ENCODE data around the gene NRBF2.

The NRBF2 gene

GRCh38 chr10:63161592-63161991 lies 28.5 kb downstream of the NRBF2 start:
- no peak for TF ChIP-seq ZNF274 (IDR thresholded peaks at IDR 0.05; ENCODE audit: low read depth, low read length)
- no peak overlapping the region for H3K4me3 ChIP-seq (ENCODE audit: low read length)

GRCh38 chr10:63164166-63164623 lies 31.1 kb downstream of the NRBF2 start:
- TF ChIP-seq ZNF274 (IDR thresholded peaks at IDR 0.05; ENCODE audit: low read depth, low read length): no peak
- H3K4me3 ChIP-seq (ENCODE audit: low read length): no peak overlapping the region

DNA sequence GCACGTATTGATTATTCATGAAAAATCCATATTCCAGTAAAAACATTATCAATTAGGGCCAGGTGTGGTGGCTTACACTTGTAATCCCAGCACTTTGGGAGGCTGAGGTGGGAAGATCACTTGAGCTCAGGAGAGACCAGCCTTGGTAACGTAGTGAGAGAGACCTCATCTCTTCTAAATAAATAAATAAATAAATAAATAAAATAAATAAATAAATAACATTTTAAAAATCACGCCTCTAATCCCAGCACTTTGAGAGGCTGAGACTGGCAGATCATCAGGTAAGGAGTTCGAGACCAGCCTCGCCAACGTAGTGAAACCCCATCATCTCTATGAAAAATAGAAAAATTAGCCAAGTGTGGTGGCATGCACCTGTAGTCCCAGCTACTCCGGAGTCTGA lies 32.1 kb downstream of the NRBF2 start:
- H3K4me3 ChIP-seq (ENCODE audit: low read length): no peak overlapping the region
- no peak for TF ChIP-seq ZNF274 (IDR thresholded peaks at IDR 0.05; ENCODE audit: low read depth, low read length)

DNA sequence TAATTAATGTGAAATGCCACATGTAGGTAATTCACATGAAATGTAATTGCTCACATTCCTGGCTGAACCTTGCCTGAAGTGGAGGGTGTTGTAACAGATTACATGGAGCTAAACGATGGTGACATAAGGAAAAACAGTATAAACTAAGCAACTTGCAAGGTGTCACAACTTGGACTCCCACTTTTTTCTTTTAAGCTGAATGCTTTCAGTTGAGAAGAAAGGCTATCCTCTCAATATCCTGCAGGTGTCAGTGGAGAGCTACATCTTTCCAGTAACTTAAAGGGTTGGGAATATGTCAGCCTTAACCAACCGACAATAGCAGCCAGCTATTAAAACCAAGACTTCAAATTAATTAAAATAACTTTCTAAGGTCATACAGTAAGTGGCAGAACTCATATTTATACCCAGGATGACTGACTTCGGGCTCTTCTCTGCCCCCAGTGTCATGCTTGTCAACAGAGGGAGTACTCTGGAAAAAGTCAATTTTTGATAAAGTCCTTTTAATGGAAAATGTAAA lies 33.7 kb downstream of the NRBF2 start:
- H3K4me3 ChIP-seq (ENCODE audit: low read length): no peak overlapping the region
- no peak for TF ChIP-seq ZNF274 (IDR thresholded peaks at IDR 0.05; ENCODE audit: low read depth, low read length)

DNA sequence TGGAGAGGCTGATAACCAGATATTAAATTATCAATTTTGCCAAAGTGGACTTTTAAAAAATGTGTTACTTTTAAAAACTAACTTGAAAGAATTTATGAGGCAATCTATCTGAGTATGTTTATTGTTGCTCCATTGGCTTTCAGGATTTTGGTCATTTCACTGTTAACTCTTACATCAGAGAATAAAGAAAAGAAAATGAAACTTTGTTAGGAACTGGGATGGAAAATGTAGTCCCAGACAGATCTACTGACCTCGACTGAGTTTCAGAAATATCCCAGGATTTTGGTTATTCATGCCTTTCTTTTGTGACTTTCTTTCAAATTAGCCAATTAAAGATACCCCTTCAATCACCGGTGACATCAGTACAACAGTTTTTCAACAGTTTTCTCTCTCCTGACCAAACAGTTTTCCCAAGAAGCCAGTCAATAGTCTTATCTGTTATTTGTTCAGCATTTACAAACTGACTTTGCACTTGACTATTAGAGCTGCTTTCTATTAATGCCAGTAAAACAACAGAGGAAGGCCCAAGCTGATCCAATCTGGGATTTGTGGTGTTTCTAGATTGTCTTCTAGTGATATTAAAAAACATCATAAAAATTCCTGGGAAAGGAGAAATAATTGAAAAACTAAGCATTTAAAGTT lies 35.8 kb downstream of the NRBF2 start:
- TF ChIP-seq ZNF274 (IDR thresholded peaks at IDR 0.05; ENCODE audit: low read depth, low read length): no peak
- no peak overlapping the region for H3K4me3 ChIP-seq (ENCODE audit: low read length)

DNA sequence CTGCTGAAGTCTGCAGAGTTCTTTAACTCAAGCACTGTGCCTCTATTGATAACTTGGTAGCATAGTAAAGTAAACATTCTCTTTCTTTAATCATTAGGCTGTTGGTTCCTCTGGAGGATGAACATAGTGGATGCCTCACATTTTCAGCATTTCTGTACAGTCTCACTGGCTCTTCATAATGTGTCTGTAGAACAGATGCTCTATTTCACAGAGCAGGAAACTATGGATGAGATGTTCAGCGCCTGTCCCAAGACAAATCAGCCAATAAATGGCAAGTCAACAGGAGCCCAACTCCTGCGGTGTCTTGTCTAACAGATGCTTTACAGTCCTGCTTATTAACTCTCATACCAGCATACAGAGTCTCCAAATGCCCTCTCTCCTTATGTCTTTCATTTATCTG lies 36.5 kb downstream of the NRBF2 start:
- no peak overlapping the region for H3K4me3 ChIP-seq (ENCODE audit: low read length)
- TF ChIP-seq ZNF274 (IDR thresholded peaks at IDR 0.05; ENCODE audit: low read depth, low read length): no peak

DNA sequence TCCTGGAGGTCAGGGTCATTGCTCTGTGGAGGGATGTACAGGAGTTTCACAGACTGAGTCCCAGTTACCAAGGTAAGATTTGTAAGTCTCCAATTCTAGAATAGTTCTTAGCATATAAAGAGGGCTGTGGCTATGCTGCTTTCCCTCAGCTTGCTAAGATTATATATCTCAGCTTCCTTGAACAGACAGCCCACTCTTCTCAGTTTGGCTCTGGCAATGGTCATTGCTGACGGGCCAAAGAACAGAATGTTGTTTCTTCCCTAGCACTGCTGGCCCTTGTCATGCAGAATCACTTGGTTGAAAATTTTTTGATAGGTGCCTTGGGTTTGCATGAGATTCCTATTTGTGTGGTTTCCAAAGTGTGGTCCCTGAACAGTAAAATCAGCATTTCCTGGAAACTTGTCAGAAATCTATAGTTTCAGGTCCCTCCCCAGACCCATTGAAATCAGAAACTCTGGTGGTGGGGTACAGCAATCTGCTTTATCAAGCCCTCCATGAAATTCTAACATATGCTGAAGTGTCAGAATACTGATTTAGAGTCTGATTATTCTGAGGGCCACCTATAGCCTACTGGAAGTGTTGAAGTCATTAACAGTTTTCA lies 38.2 kb downstream of the NRBF2 start:
- H3K4me3 ChIP-seq (ENCODE audit: low read length): no peak overlapping the region
- TF ChIP-seq ZNF274 (IDR thresholded peaks at IDR 0.05; ENCODE audit: low read depth, low read length): no peak

DNA sequence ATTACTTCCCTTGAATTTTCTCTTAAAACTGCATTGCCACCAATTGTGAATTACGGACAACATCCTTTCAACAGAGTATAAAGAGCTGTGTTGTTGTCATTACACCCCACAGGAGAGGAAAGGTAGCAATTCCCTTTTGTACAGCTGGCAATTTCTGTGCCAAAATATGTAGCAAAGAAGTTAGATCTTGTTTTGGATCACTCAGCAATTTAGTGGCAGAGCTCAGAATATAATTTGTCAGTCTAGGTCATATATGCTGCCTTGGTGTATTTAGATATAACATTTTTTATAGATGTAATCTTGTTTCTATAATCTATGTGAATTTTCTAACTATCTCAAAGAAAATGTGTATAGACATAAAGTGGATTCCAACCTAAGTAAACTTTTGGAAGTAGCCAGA lies 38.8 kb downstream of the NRBF2 start:
- TF ChIP-seq ZNF274 (IDR thresholded peaks at IDR 0.05; ENCODE audit: low read depth, low read length): no peak
- no peak overlapping the region for H3K4me3 ChIP-seq (ENCODE audit: low read length)

DNA sequence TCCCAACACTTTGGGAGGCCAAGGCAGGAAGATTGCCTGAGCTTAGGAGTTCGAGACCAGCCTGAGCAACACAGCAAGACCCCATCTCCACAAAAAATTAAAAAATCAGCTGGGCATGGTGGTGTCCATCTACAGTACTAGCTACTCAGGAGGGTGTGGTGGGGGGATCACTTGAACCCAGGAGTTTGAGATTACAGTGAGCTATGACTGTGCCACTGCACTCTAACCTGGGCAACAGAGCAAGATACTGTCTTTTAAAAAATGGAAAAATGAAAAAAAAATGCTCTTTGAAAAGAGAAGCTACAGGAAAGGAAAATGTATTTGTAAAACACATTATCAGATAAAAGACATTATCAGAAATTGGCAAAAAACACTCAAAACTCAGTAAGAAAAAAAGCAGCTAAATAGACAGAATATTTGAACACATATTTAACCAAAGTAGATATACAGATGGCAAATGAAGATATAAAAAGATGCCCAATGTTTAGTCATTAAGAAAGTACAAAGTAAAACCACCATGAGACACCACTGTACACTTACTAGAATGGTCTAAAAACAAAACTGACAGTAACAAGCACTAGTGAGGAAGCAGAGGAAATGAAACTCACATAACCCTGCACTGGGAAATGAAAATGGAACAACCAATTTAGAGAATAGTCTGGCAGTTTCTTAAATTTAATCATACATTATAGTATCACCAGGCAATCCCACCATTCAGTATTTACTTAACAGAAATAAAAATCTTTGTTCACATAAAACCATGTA lies 40.5 kb downstream of the NRBF2 start:
- no peak for TF ChIP-seq ZNF274 (IDR thresholded peaks at IDR 0.05; ENCODE audit: low read depth, low read length)
- H3K4me3 ChIP-seq (ENCODE audit: low read length): peak overlapping the region; percentile 52; the same call in 1 of the 2 replicates

GRCh38 chr10:63175534-63175933 lies 42.4 kb downstream of the NRBF2 start:
- no peak for TF ChIP-seq ZNF274 (IDR thresholded peaks at IDR 0.05; ENCODE audit: low read depth, low read length)

DNA sequence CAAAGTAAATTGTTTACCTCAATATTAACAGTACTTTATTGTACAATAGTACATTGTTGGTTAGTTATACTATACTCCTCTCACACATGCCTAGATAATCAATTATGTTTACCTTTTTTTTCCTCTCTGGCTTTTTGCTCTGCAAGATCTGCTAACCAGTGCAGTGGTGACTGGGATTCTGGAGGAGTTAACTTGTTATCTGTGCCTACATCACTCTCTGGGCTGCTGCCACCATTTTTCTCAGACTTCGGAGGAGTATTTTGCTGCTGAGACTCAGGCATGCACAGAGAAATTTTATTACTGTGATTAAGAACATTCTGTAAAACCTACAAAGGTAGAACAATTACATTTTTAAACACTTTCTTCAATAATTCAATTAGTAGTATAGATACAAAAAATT lies 59.7 kb downstream of the NRBF2 start:
- H3K4me3 ChIP-seq (ENCODE audit: low read length): no peak overlapping the region
- no peak for TF ChIP-seq ZNF274 (IDR thresholded peaks at IDR 0.05; ENCODE audit: low read depth, low read length)

More at GRCh38 chr10:63175534-63175933, 42.4 kb downstream of the NRBF2 start:
- no peak overlapping the region for H3K4me3 ChIP-seq (ENCODE audit: low read length)

DNA sequence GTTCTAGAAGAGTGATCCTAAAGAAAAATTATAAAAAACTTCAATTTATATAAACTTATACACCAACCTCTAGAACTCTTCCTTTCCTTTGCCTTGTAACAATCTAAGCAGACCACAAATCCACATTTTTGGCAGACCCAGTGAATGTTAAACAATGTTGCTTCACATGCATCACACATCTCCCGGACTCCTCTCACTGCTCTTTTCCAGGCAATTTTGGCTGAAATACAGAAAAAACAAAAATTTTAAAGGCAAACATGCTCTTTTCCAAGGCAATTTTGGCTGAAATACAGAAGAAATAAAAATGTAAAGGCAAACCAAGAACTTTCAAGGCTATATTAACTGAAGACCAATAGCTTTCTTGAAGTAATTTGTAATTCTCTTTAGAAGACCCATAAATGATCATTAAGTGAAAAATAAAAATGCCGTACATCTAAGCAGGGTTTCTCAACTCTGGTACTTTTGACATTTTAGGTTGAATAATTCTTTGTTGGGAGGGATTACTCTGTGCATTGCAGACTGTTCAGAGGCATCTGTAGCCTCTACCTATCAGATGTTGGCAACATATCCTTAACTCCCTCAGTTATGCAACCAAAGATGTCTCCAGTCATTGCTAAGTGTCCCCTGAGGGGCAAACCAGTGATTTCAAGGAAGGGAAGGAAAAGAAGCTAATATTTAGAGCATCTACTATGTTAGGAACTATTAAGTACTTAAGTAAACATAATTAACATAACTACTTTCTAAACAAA lies 64.4 kb downstream of the NRBF2 start:
- H3K4me3 ChIP-seq (ENCODE audit: low read length): no peak overlapping the region
- no peak for TF ChIP-seq ZNF274 (IDR thresholded peaks at IDR 0.05; ENCODE audit: low read depth, low read length)

GRCh38 chr10:63199716-63200115 lies 66.6 kb downstream of the NRBF2 start:
- no peak for TF ChIP-seq ZNF274 (IDR thresholded peaks at IDR 0.05; ENCODE audit: low read depth, low read length)
- H3K4me3 ChIP-seq (ENCODE audit: low read length): no peak overlapping the region

- H3K4me3 ChIP-seq (ENCODE audit: low read length): no peak overlapping the region
- no peak for TF ChIP-seq ZNF274 (IDR thresholded peaks at IDR 0.05; ENCODE audit: low read depth, low read length)
These were observed 67.3 kb downstream of the NRBF2 start for GRCh38 chr10:63200431-63200830.

All from GM08714 (cell line).